NCI-H69 (cell line): ENCODE measurements around the gene PANX3.
"Not testable (repeated sequence)": the region's sequence is repeated elsewhere in the genome, so short reads cannot be mapped to it uniquely, and the experiment has no call there.

ENCODE experiments used
- DNase-seq: peaks from one replicate; lab custom pipeline; 2025; lab: John Stamatoyannopoulos, UW

The PANX3 gene

GRCh38 chr11:124611064-124611463 is at the start of gene PANX3:
Gene PANX3 (plus strand): TSS chr11:124611428. CDS start chr11:124611557, 129 bp downstream.
- peak; percentile 21 for DNase-seq

- no peak for DNase-seq
These were observed 41.5 kb upstream of the PANX3 start, which contains the start of gene OR8A1 for GRCh38 chr11:124569697-124570096. Gene OR8A1 (plus strand): TSS chr11:124569997. CDS start chr11:124570120, 123 bp downstream.

GRCh38 chr11:124570160-124570559 is 41.1 kb upstream of the PANX3 start:
- DNase-seq = no peak

- DNase-seq = no peak
These were observed 33.4 kb upstream of the PANX3 start for GRCh38 chr11:124577716-124578427.

- DNase-seq = no peak
These were observed 32.5 kb upstream of the PANX3 start for GRCh38 chr11:124578761-124579160.

- DNase-seq = peak; percentile 14
These were observed 29.4 kb upstream of the PANX3 start for GRCh38 chr11:124581817-124582216.

- peak; percentile 81 for DNase-seq
These were observed 28.7 kb upstream of the PANX3 start for GRCh38 chr11:124582565-124582964.

- DNase-seq = peak; percentile 92
These were observed 27.4 kb upstream of the PANX3 start for GRCh38 chr11:124583781-124584180.

GRCh38 chr11:124584681-124585372 is 26.4 kb upstream of the PANX3 start:
- no peak for DNase-seq

- DNase-seq = peak; percentile 68
These were observed 24.9 kb upstream of the PANX3 start for GRCh38 chr11:124586238-124586860.

GRCh38 chr11:124591430-124591829 is 19.8 kb upstream of the PANX3 start:
- DNase-seq = no peak

GRCh38 chr11:124592627-124593026 is 18.6 kb upstream of the PANX3 start:
- DNase-seq = no peak

GRCh38 chr11:124595302-124595701 is 15.9 kb upstream of the PANX3 start:
- no peak for DNase-seq

- DNase-seq = no peak
These were observed 13.6 kb upstream of the PANX3 start for GRCh38 chr11:124597626-124598025.

- peak; percentile 27 for DNase-seq
These were observed 10.5 kb upstream of the PANX3 start for GRCh38 chr11:124600621-124601320.

GRCh38 chr11:124602193-124602592 is 9.0 kb upstream of the PANX3 start:
- DNase-seq = no peak

GRCh38 chr11:124602723-124603122 is 8.5 kb upstream of the PANX3 start:
- not testable (repeated sequence) for DNase-seq

- peak; percentile 18 for DNase-seq
These were observed 5.5 kb upstream of the PANX3 start for GRCh38 chr11:124605719-124606118.

- no peak for DNase-seq
These were observed 3.1 kb upstream of the PANX3 start for GRCh38 chr11:124608147-124608546.

GRCh38 chr11:124610295-124610694 is 933 bp upstream of the PANX3 start:
- DNase-seq = no peak

- peak; percentile 76 for DNase-seq
These were observed 817 bp downstream of the PANX3 start for GRCh38 chr11:124612045-124612444.

- no peak for DNase-seq
These were observed 1.5 kb downstream of the PANX3 start for GRCh38 chr11:124612567-124613246.
